Measurements from ENCODE around the gene HTR1D.

GRCh38 chr1:23237508-23237907, 20.2 kb upstream of the HTR1D start:
- TF ChIP-seq, protein P1, sequence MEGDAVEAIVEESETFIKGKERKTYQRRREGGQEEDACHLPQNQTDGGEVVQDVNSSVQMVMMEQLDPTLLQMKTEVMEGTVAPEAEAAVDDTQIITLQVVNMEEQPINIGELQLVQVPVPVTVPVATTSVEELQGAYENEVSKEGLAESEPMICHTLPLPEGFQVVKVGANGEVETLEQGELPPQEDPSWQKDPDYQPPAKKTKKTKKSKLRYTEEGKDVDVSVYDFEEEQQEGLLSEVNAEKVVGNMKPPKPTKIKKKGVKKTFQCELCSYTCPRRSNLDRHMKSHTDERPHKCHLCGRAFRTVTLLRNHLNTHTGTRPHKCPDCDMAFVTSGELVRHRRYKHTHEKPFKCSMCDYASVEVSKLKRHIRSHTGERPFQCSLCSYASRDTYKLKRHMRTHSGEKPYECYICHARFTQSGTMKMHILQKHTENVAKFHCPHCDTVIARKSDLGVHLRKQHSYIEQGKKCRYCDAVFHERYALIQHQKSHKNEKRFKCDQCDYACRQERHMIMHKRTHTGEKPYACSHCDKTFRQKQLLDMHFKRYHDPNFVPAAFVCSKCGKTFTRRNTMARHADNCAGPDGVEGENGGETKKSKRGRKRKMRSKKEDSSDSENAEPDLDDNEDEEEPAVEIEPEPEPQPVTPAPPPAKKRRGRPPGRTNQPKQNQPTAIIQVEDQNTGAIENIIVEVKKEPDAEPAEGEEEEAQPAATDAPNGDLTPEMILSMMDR (conservative IDR thresholded peaks at IDR 0.05; ENCODE audit: low read length): no peak
- TF ChIP-seq EZH2phosphoT487 (IDR thresholded peaks at IDR 0.05; ENCODE audit: borderline replicate concordance): no peak

Data from Loucy (cell line).